PFSK-1 (cell line): ENCODE data around the gene OSBPL10.

ENCODE experiments used
- FOXP2 ChIP-seq: optimal IDR thresholded peaks from 2 replicates; pipeline ENCODE3; 2011; ENCODE audit warnings: borderline replicate concordance, control low read depth, inconsistent platforms; ENCODE audit not compliant: insufficient read depth; ENCODE audit errors: extremely low read length, extremely low read depth
- POLR2AphosphoS5 ChIP-seq: IDR thresholded peaks from 2 replicates; pipeline ENCODE4 v1.6.1; 2012; ENCODE audit warnings: low read depth, mild to moderate bottlenecking, control low read depth, low read length, moderate library complexity
- TAF1 ChIP-seq: IDR thresholded peaks from 2 replicates; pipeline ENCODE4 v1.6.1; 2012; ENCODE audit warnings: low read length, control low read depth, borderline replicate concordance; ENCODE audit not compliant: insufficient read depth
- TF ChIP-seq, protein P1 (sequence below), 2 experiments: IDR thresholded peaks; 2 replicates each; pipeline versions ENCODE4 v1.6.1 to v1.8.0; 2011 to 2012; ENCODE audit warnings: low read depth in 2 of 2, low read length in 2 of 2, control low read depth in 1 of 2, inconsistent platforms in 1 of 2, mild to moderate bottlenecking in 1 of 2, moderate library complexity in 1 of 2; ENCODE audit not compliant: insufficient read depth in 1 of 2

DNA sequence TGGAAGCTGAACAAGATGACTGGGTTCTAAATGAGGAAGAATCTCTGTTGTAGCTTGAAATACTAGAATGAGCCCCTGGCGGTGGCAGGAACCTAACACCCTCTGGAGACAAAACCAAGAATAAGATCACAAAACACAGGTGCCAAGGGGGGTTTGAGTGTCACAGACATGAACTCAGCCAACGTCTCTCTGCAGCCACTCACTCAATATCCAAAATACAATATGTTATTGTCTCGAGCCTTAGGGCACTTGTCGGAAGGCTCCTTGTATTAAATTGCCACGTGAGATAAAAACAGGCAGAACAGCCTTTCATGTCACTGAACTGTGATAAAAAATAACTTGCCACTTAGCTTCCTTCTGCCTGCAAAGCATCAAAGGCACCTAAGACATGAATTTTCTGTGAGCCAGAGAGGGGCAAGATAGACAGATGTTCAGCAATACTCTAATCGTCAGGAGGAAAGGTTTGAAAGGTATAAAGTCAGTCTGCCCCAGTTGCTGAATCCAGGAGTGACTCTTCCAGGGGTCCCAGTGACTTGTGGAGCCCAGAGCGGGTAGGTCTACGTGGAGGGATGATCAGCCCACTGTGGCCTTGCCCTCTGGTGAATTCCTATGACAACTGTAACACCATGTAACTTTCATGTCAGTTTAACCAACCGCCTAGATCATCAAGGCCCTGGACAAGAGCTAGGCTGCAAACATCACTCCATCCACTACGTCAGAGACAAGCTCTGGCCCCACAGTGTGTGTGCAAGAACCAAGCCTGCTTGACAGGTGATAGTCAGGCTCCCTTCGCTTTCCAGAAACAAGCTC is 165.2 kb downstream of the OSBPL10 start:
- TF ChIP-seq POLR2AphosphoS5 = no peak
- TF ChIP-seq, protein P1, sequence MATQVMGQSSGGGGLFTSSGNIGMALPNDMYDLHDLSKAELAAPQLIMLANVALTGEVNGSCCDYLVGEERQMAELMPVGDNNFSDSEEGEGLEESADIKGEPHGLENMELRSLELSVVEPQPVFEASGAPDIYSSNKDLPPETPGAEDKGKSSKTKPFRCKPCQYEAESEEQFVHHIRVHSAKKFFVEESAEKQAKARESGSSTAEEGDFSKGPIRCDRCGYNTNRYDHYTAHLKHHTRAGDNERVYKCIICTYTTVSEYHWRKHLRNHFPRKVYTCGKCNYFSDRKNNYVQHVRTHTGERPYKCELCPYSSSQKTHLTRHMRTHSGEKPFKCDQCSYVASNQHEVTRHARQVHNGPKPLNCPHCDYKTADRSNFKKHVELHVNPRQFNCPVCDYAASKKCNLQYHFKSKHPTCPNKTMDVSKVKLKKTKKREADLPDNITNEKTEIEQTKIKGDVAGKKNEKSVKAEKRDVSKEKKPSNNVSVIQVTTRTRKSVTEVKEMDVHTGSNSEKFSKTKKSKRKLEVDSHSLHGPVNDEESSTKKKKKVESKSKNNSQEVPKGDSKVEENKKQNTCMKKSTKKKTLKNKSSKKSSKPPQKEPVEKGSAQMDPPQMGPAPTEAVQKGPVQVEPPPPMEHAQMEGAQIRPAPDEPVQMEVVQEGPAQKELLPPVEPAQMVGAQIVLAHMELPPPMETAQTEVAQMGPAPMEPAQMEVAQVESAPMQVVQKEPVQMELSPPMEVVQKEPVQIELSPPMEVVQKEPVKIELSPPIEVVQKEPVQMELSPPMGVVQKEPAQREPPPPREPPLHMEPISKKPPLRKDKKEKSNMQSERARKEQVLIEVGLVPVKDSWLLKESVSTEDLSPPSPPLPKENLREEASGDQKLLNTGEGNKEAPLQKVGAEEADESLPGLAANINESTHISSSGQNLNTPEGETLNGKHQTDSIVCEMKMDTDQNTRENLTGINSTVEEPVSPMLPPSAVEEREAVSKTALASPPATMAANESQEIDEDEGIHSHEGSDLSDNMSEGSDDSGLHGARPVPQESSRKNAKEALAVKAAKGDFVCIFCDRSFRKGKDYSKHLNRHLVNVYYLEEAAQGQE (IDR thresholded peaks at IDR 0.05; ENCODE audit: insufficient read depth in 1 of 2, low read depth in 2 of 2, low read length in 2 of 2) = no peak
- no peak for TF ChIP-seq TAF1
- no peak for TF ChIP-seq FOXP2
